ENCODE results near the gene SCFD1. TPM values are rescaled to one million over a fixed set of nuclear protein-coding genes. Genes with fewer than 3 reads are reported as not detected.

Gene SCFD1
- total and polyA plus RNA-seq, 2 donors from 2014 or later = 52.0 to 74.4 TPM

DNA sequence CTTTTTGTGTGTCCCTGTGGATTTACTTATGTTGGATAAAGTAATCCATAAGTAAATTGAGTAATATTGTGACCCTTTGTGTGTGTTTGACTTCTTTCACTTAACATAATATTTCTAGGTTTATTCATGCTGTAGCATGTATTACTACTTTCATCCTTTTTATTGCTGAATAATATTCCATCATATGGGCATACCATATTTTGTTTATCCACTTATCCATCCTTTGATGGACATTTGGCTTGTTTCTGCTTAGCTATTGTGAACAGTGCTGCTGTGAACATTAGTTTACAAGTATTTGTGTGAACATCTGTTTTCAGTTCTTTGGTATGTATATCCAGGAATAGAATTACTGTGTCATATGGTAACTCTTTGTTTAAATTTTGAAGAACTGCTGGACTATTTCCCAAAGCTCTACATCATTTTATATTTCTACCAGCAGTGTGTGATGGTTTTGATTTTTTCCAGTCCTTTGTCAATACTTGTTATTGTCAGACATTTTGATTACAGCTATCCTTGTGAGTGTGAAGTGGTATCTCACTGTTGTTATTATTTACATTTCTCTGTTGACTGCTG is 38.0 kb upstream of the SCFD1 start:
- Histone ChIP-seq H3K4me3 (ENCODE audit: low read length in 3 of 3) (no peak overlapping the region), H3K27ac (ENCODE audit: low read depth in 2 of 2, low read length in 2 of 2) (no peak overlapping the region), H3K9me3 (ENCODE audit: control insufficient read depth in 2 of 3, insufficient read depth in 1 of 3, low read length in 3 of 3) (no peaks in the 10 kb centered on the region), H3K4me1 (ENCODE audit: control insufficient read depth in 2 of 3, insufficient read depth in 2 of 3, low read depth in 1 of 3, low read length in 3 of 3) (no peaks in the 10 kb centered on the region), H3K9ac (ENCODE audit: low read length in 3 of 3) (no peak overlapping the region), H3K27me3 (ENCODE audit: control insufficient read depth, insufficient read depth, low read length) (no peaks in the 10 kb centered on the region), H3K36me3 (ENCODE audit: control insufficient read depth in 2 of 3, insufficient read depth in 3 of 3, low read length in 3 of 3) (no peaks in the 10 kb centered on the region)
- intact Hi-C loops (cut with DNase I) = no loop called here
- no peak for FAIRE-seq
- TF ChIP-seq, protein P1, sequence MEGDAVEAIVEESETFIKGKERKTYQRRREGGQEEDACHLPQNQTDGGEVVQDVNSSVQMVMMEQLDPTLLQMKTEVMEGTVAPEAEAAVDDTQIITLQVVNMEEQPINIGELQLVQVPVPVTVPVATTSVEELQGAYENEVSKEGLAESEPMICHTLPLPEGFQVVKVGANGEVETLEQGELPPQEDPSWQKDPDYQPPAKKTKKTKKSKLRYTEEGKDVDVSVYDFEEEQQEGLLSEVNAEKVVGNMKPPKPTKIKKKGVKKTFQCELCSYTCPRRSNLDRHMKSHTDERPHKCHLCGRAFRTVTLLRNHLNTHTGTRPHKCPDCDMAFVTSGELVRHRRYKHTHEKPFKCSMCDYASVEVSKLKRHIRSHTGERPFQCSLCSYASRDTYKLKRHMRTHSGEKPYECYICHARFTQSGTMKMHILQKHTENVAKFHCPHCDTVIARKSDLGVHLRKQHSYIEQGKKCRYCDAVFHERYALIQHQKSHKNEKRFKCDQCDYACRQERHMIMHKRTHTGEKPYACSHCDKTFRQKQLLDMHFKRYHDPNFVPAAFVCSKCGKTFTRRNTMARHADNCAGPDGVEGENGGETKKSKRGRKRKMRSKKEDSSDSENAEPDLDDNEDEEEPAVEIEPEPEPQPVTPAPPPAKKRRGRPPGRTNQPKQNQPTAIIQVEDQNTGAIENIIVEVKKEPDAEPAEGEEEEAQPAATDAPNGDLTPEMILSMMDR (IDR thresholded peaks at IDR 0.05; ENCODE audit: borderline replicate concordance, extremely low read depth, insufficient read depth) = no peak
- no peak for DNase-seq

DNA sequence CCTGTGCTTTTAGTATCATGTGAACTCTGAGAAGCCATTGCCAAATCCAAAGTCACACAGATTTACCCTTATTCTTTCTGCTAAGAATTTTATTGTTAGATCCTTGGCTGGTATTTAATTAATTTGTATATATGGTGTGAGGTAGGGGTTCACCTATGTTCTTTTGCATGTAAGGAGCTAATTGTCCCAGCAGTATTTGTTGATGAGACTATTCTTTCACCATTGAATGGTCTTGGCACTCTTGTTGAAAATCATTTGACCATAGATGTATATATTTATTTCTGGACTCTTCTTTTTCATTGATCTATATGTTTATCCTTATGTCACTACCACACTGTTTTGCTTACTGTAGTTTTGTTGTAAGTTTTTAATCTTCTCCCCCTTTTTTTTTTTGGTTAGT is 36.9 kb upstream of the SCFD1 start:
- no peaks in the 10 kb centered on the region for H3K27me3 ChIP-seq (ENCODE audit: control insufficient read depth, insufficient read depth, low read length)
- no peak for FAIRE-seq
- no peak for DNase-seq
- TF ChIP-seq, protein P1 (IDR thresholded peaks at IDR 0.05; ENCODE audit: borderline replicate concordance, extremely low read depth, insufficient read depth) = no peak
- no peaks in the 10 kb centered on the region for H3K4me1 ChIP-seq (ENCODE audit: control insufficient read depth in 2 of 3, insufficient read depth in 2 of 3, low read depth in 1 of 3, low read length in 3 of 3)
- H3K9me3 ChIP-seq (ENCODE audit: control insufficient read depth in 2 of 3, insufficient read depth in 1 of 3, low read length in 3 of 3) = no peaks in the 10 kb centered on the region
- no peak overlapping the region for H3K4me3 ChIP-seq (ENCODE audit: low read length in 3 of 3)
- no peak overlapping the region for H3K9ac ChIP-seq (ENCODE audit: low read length in 3 of 3)
- peaks cover 0 to 7% (median 0%) of the 10 kb centered on the region in 3 donors for H3K36me3 ChIP-seq (ENCODE audit: control insufficient read depth in 2 of 3, insufficient read depth in 3 of 3, low read length in 3 of 3)
- intact Hi-C loops (cut with DNase I) = no loop called here
- H3K27ac ChIP-seq (ENCODE audit: low read depth in 2 of 2, low read length in 2 of 2) = no peak overlapping the region

DNA sequence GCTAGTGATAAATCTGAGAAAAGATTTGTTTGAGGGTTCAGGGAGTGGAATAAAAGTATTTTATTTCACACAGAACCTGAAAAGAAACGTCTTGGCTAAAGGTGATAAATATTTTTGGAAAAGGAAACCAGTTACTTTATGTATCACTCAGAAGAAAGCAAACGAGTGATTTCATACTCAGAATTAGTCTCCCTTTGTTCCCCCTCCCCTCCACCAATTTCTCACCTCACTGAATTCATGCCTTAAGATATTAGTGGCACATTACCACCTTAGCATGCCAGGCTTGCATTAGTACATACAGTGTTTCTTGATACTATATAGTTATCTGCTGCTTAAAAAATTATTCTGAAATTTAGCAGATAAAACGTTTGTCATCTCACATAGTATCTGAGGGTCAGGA is 35.0 kb upstream of the SCFD1 start:
- no peaks in the 10 kb centered on the region for H3K27me3 ChIP-seq (ENCODE audit: control insufficient read depth, insufficient read depth, low read length)
- no peaks in the 10 kb centered on the region for H3K4me1 ChIP-seq (ENCODE audit: control insufficient read depth in 2 of 3, insufficient read depth in 2 of 3, low read depth in 1 of 3, low read length in 3 of 3)
- H3K27ac ChIP-seq (ENCODE audit: low read depth in 2 of 2, low read length in 2 of 2) = no peak overlapping the region
- H3K9me3 ChIP-seq (ENCODE audit: control insufficient read depth in 2 of 3, insufficient read depth in 1 of 3, low read length in 3 of 3) = no peaks in the 10 kb centered on the region
- H3K36me3 ChIP-seq (ENCODE audit: control insufficient read depth in 2 of 3, insufficient read depth in 3 of 3, low read length in 3 of 3) = peaks cover 0 to 7% (median 0%) of the 10 kb centered on the region in 3 donors
- intact Hi-C loops (cut with DNase I) = no loop called here
- FAIRE-seq (no peak), DNase-seq (no peak)
- TF ChIP-seq, protein P1 (IDR thresholded peaks at IDR 0.05; ENCODE audit: borderline replicate concordance, extremely low read depth, insufficient read depth) = no peak
- H3K4me3 ChIP-seq (ENCODE audit: low read length in 3 of 3) = no peak overlapping the region
- no peak overlapping the region for H3K9ac ChIP-seq (ENCODE audit: low read length in 3 of 3)

DNA sequence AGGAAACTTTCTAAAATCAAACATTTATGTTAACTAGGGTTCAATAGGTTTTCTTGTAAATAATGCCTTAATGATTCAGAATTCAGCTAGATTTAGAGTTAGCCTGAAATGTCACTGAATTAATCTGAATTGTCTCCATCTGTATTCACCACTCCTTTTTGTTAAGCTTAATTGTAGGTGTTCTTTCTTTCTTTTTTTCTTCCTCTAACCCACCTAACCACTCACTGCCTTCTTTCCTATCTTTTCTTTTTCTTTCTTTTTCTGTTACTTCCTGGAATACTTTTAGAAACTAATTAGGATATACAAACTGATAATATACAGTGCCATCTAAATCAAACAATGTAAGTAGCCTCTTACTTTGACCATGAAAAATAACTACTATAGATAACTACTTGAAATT is 33.2 kb upstream of the SCFD1 start:
- intact Hi-C loops (cut with DNase I) = no loop called here
- H3K27ac ChIP-seq (ENCODE audit: low read depth in 2 of 2, low read length in 2 of 2) = no peak overlapping the region
- no peak overlapping the region for H3K9ac ChIP-seq (ENCODE audit: low read length in 3 of 3)
- TF ChIP-seq, protein P1 (IDR thresholded peaks at IDR 0.05; ENCODE audit: borderline replicate concordance, extremely low read depth, insufficient read depth) = no peak
- FAIRE-seq (no peak), DNase-seq (no peak)
- H3K27me3 ChIP-seq (ENCODE audit: control insufficient read depth, insufficient read depth, low read length) = no peaks in the 10 kb centered on the region
- no peaks in the 10 kb centered on the region for H3K4me1 ChIP-seq (ENCODE audit: control insufficient read depth in 2 of 3, insufficient read depth in 2 of 3, low read depth in 1 of 3, low read length in 3 of 3)
- H3K36me3 ChIP-seq (ENCODE audit: control insufficient read depth in 2 of 3, insufficient read depth in 3 of 3, low read length in 3 of 3) = peaks cover 0 to 7% (median 0%) of the 10 kb centered on the region in 3 donors
- no peak overlapping the region for H3K4me3 ChIP-seq (ENCODE audit: low read length in 3 of 3)
- no peaks in the 10 kb centered on the region for H3K9me3 ChIP-seq (ENCODE audit: control insufficient read depth in 2 of 3, insufficient read depth in 1 of 3, low read length in 3 of 3)

Measured in kidney (tissue), 14 donors.